ENCODE data around the gene SLX4IP.

SLX4IP gene

DNA sequence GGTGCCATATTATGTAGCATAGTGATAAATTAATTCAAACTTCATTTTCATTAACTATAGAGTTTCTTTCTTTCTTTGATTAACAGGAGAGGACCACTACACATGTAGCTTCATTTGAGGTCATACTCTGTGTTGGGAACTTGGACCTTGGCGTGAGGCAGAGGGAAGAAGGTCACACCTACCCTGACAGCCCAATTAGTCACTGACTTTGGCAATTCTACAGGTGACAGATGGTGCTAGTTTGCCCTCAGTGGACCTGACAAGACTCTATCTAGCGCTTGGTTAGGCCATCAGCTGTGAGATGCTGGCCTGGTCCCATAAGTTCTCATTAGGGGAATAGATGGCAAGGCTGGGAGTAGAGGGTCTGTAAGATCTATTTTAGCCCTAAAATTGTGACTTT lies 14.2 kb downstream of the SLX4IP start:
- DNase-seq (ENCODE audit: low read depth) = peak; percentile 23
- no peak overlapping the region for H3K4me3 ChIP-seq (ENCODE audit: low read length)
- TF ChIP-seq, protein P1, sequence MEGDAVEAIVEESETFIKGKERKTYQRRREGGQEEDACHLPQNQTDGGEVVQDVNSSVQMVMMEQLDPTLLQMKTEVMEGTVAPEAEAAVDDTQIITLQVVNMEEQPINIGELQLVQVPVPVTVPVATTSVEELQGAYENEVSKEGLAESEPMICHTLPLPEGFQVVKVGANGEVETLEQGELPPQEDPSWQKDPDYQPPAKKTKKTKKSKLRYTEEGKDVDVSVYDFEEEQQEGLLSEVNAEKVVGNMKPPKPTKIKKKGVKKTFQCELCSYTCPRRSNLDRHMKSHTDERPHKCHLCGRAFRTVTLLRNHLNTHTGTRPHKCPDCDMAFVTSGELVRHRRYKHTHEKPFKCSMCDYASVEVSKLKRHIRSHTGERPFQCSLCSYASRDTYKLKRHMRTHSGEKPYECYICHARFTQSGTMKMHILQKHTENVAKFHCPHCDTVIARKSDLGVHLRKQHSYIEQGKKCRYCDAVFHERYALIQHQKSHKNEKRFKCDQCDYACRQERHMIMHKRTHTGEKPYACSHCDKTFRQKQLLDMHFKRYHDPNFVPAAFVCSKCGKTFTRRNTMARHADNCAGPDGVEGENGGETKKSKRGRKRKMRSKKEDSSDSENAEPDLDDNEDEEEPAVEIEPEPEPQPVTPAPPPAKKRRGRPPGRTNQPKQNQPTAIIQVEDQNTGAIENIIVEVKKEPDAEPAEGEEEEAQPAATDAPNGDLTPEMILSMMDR (IDR thresholded peaks at IDR 0.05; ENCODE audit: insufficient read depth, low read depth, low read length, missing control alignments) = no peak

DNA sequence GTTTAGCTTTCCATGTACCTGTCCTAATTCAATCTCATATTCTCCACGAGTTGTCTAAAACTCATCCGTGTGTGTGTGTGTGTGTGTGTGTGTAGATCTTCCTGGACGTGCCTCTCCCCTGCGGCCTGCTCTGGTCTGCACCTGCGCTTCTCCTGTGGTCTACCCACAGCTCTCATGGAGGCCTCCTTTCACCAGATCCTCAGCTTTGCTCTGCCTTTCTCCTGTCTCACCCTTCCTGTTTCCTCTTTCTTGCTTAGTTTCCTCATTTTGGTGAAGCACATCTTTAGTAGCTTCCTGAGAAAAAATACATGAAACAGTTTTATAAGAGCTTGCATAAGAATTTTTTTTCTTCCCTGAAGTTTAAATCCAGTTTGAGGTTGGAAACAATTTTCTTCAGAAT lies 18.1 kb downstream of the SLX4IP start:
- TF ChIP-seq, protein P1 (IDR thresholded peaks at IDR 0.05; ENCODE audit: insufficient read depth, low read depth, low read length, missing control alignments) = no peak
- DNase-seq (ENCODE audit: low read depth) = no peak
- no peak overlapping the region for H3K4me3 ChIP-seq (ENCODE audit: low read length)

DNA sequence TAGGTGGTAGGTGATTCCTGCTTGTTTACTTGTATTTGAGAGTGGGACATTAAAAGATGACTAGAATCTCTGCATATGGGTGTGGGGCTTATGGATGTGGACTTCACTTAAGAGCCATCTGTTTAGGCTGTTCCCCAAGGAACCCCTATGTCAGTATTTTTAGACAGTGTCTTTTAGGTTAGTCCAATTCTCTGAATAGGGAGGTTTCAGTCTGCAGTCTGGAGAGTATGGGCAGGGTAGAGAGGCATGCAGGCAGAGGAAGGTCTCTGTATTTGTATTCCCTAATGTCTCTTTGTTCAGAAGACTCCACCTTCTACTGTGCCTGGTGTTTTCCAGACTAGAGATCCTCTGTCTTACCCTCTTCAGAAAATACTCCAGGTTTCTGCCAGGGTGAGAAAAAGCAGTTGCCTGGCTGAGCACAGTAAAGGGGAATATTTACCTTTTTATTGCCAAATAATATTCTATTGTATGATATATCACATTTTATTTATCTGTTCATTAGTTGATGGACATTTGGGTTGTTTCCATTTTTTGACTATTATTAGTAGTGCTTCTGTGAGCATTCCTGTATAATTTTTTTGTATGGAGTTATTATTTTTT lies 19.1 kb downstream of the SLX4IP start:
- no peak for DNase-seq (ENCODE audit: low read depth)
- no peak overlapping the region for H3K4me3 ChIP-seq (ENCODE audit: low read length)
- TF ChIP-seq, protein P1 (IDR thresholded peaks at IDR 0.05; ENCODE audit: insufficient read depth, low read depth, low read length, missing control alignments) = no peak

DNA sequence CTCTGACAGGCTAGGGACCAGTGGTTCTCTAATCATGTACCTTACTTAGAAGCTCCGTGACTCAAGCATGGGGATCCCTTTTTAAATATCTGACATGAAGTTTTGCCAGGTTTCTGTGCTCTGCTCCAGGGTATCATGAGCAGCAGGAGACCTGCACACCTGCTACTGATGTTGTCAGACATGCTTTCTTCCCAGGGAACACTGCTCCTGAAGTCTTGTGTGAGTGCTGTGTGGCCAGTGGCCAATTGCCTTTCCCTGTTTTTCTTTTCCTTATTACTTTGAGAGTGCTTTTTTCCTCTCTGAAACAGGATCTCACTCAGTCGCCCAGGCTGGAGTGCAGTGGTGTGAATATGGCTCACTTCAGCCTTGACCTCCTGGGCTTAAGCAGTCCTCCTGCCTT lies 26.4 kb downstream of the SLX4IP start:
- no peak overlapping the region for H3K4me3 ChIP-seq (ENCODE audit: low read length)
- TF ChIP-seq, protein P1 (IDR thresholded peaks at IDR 0.05; ENCODE audit: insufficient read depth, low read depth, low read length, missing control alignments) = no peak
- DNase-seq (ENCODE audit: low read depth) = no peak

DNA sequence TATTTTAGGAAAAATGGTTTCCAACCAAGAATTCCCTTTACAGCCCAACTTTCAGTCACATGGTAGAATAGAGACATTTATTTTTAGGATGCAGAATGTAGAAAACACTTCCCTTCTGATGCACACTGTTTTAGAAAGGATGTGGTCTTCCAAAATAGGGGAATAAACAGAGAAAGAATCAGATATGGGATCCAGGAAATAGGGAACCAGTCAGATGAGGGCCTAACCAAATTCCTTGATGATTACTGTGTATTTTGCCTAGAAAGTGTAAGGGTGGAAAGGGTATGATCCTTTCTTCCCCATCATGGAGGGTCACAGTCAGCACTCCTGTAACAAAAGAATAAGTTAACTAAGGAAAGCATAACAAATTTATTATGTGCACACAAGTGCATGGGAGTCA lies 27.4 kb downstream of the SLX4IP start:
- no peak overlapping the region for H3K4me3 ChIP-seq (ENCODE audit: low read length)
- TF ChIP-seq, protein P1 (IDR thresholded peaks at IDR 0.05; ENCODE audit: insufficient read depth, low read depth, low read length, missing control alignments) = no peak
- no peak for DNase-seq (ENCODE audit: low read depth)

DNA sequence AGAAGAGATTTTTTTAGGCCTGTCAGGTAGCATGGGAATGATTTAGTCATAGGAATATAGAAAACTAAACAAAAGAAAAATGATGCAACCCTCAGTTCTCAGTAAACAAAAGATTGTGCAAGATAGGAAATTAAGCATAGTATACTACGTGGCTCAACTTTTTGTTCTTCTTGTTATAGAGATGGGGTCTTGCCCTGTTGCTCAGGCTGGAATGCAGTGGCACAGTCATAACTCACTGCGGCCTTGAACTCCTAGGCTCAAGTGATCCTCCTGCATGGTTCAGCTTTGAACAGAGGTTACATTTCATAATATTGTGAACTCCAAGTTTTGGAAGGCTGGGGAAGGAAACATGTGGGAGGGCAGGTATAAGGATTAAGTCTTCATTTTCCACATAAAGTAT lies 28.5 kb downstream of the SLX4IP start:
- DNase-seq (ENCODE audit: low read depth) = peak; percentile 69
- H3K4me3 ChIP-seq (ENCODE audit: low read length) = no peak overlapping the region
- TF ChIP-seq, protein P1 (IDR thresholded peaks at IDR 0.05; ENCODE audit: insufficient read depth, low read depth, low read length, missing control alignments) = no peak

DNA sequence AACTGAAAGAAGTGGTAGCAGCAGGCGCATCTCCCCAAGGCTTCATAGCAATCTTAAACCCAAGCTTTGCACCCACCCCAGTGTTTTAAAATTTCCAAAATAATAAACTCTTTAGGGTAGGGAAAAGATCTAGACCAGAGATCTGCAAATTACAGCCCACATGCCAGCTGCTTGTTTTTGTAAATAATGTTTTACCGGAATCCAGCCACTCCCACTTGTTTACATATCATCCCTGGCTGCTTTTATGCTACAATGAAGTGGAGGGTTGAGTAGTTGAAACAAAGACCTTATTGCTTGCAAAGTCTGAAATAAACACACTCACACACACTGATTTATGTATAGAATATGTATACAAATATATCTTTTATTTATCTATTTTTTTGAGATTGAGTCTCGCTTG lies 30.0 kb downstream of the SLX4IP start:
- H3K4me3 ChIP-seq (ENCODE audit: low read length) = no peak overlapping the region
- no peak for DNase-seq (ENCODE audit: low read depth)
- TF ChIP-seq, protein P1 (IDR thresholded peaks at IDR 0.05; ENCODE audit: insufficient read depth, low read depth, low read length, missing control alignments) = no peak
